Erythroblast (primary cell): ENCODE results near the gene MXD1.

ENCODE experiments used
- GATA1 ChIP-seq: IDR thresholded peaks from 2 replicates; pipeline ENCODE4 v1.6.1; 2011; ENCODE audit warnings: low read depth, mild to moderate bottlenecking, control low read depth, low read length, moderate library complexity
- POLR2A ChIP-seq: IDR thresholded peaks from 2 replicates; pipeline ENCODE4 v1.6.1; 2011; ENCODE audit warnings: mild to moderate bottlenecking, low read length

DNA sequence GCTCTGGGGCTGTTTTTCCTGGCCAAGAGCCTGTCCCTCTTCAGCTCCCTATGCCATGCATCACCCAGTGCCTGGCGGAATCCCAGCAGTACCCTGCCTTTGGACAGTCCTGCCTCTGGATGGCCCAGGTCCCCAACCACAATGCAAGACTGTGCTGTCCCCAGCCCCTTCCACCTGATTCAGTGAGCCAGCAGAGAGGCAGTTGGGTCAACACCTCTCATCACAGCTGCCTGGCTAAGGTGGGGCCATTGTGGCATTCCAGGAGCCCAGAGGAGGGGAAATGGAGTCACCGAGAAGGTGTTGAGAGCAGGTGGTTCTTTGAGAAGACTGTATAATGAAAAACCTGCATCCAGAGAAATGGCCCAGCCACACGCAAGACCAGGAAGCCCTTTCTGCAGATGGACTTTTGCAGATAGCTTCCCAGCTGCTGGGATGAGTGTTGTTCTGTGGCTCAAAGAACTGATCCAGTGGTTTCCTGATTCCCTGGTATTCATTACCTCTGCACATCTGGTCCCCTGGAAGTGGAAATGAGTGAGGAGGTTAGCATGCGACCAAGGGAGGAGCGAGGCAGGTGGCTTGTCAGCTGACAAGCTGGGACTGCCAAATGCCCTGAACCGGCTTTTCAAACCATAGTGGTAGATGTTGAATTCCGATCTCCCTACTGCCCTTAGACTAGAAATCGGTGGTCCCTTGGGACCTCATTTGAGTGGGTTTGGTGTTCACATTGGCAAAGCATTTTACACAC lies 48.2 kb downstream of the MXD1 start:
- TF ChIP-seq POLR2A, result no peak
- TF ChIP-seq GATA1, result no peak
